ENCODE measurements around the gene AFAP1L2.

Gene AFAP1L2

DNA sequence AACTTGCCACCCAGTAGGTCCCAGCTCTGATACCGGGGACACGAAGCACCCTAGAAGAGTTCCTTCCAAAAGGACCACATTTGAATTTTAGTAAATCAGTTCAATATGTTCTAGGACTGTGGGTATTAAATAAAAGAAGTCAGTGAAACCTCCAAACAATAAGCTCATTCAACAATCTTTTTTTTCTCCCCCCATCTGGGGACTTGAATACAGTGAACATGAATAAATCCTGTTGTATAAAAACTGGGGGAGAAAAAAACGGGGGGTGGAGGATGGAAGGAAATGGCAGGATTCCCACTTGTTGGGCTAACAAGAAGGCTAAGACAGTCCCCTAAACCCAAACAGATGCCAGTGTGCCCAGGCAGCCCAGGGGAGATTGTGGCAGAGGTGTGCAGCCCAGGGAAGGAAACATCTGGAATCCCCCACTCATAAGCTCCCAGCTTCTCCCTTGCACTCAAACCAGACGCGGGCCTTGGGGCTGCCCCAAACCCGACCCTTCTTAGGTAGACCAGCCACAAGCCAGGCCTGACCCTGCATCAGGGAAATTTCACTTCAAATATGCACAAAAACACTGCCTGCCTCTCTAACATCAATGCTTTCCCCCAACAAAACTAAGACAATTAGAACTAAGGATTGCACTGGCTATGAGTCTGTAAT, 8.8 kb downstream of the AFAP1L2 start:
- no peaks in the 10 kb centered on the region for H3K36me3 ChIP-seq (ENCODE audit: control insufficient read depth, insufficient read depth, low read length)
- H3K4me3 ChIP-seq (ENCODE audit: low read length) = no peak overlapping the region
- H3K9ac ChIP-seq (ENCODE audit: low read length) = no peak overlapping the region
- H3K4me1 ChIP-seq (ENCODE audit: control insufficient read depth, insufficient read depth, low read length) = peaks cover 20% of the 10 kb centered on the region
- H3K27me3 ChIP-seq (ENCODE audit: control insufficient read depth, insufficient read depth, low read length) = no peaks in the 10 kb centered on the region
- H3K9me3 ChIP-seq (ENCODE audit: control insufficient read depth, low read length) = no peaks in the 10 kb centered on the region

- Histone ChIP-seq H3K9me3 (ENCODE audit: control insufficient read depth, low read length) (no peaks in the 10 kb centered on the region), H3K9ac (ENCODE audit: low read length) (no peak overlapping the region), H3K27me3 (ENCODE audit: control insufficient read depth, insufficient read depth, low read length) (no peaks in the 10 kb centered on the region), H3K36me3 (ENCODE audit: control insufficient read depth, insufficient read depth, low read length) (no peaks in the 10 kb centered on the region), H3K4me1 (ENCODE audit: control insufficient read depth, insufficient read depth, low read length) (peaks cover 15% of the 10 kb centered on the region), H3K4me3 (ENCODE audit: low read length) (no peak overlapping the region)
These were observed 9.8 kb downstream of the AFAP1L2 start for GRCh38 chr10:114394531-114394930.

DNA sequence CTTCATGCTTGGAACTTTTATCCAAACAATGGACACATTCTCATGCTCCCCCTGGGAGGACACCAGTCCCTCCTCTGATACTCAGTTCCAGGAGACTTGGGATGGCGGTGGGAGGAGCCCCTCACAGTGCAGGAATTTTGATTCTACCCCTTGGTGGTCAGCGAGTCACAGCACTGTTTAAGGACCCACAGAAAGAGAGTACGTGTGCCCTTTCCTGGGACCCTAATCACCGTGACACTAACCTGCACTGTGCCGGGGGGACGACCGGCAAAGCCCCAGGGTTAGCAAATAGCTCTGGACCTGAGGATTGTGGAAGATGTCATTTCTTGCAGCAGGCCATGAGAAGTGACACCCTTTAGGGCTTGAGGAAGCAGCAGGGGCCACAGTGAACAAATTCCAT, 10.4 kb downstream of the AFAP1L2 start:
- peaks cover 15% of the 10 kb centered on the region for H3K4me1 ChIP-seq (ENCODE audit: control insufficient read depth, insufficient read depth, low read length)
- no peak overlapping the region for H3K4me3 ChIP-seq (ENCODE audit: low read length)

DNA sequence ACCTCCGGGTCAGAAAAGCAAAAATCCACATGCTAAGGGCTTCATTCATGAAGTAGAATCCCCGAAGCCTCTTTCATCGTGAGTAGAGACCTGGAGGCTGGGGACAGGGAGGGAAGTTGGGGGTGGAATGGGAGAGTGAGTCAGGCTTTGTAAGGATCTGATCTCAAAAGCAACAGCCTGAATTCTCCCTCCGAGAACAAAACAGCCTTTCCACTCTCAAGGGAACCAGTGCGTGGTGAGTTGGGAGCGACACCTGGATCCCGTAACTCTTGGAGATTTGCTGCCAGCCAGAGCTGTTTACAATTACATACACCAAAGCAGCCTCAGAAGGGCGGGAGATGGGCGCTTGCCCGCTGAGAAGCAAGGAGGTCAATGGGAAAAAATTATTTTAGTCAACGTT, 10.8 kb downstream of the AFAP1L2 start:
- Histone ChIP-seq H3K4me1 (ENCODE audit: control insufficient read depth, insufficient read depth, low read length) (peaks cover 12% of the 10 kb centered on the region), H3K27me3 (ENCODE audit: control insufficient read depth, insufficient read depth, low read length) (no peaks in the 10 kb centered on the region), H3K9ac (ENCODE audit: low read length) (no peak overlapping the region), H3K36me3 (ENCODE audit: control insufficient read depth, insufficient read depth, low read length) (no peaks in the 10 kb centered on the region), H3K4me3 (ENCODE audit: low read length) (no peak overlapping the region), H3K9me3 (ENCODE audit: control insufficient read depth, low read length) (no peaks in the 10 kb centered on the region)

More for the DNA sequence above, 10.4 kb downstream of the AFAP1L2 start:
- Histone ChIP-seq H3K9ac (ENCODE audit: low read length) (no peak overlapping the region), H3K27me3 (ENCODE audit: control insufficient read depth, insufficient read depth, low read length) (no peaks in the 10 kb centered on the region), H3K9me3 (ENCODE audit: control insufficient read depth, low read length) (no peaks in the 10 kb centered on the region), H3K36me3 (ENCODE audit: control insufficient read depth, insufficient read depth, low read length) (no peaks in the 10 kb centered on the region)

- H3K9ac ChIP-seq (ENCODE audit: low read length) = no peak overlapping the region
- H3K9me3 ChIP-seq (ENCODE audit: control insufficient read depth, low read length) = no peaks in the 10 kb centered on the region
- H3K4me1 ChIP-seq (ENCODE audit: control insufficient read depth, insufficient read depth, low read length) = no peaks in the 10 kb centered on the region
- H3K4me3 ChIP-seq (ENCODE audit: low read length) = no peak overlapping the region
- H3K27me3 ChIP-seq (ENCODE audit: control insufficient read depth, insufficient read depth, low read length) = no peaks in the 10 kb centered on the region
- no peaks in the 10 kb centered on the region for H3K36me3 ChIP-seq (ENCODE audit: control insufficient read depth, insufficient read depth, low read length)
These were observed 12.0 kb downstream of the AFAP1L2 start for GRCh38 chr10:114392112-114392835.

GRCh38 chr10:114391599-114391998, 12.7 kb downstream of the AFAP1L2 start:
- no peaks in the 10 kb centered on the region for H3K27me3 ChIP-seq (ENCODE audit: control insufficient read depth, insufficient read depth, low read length)
- H3K9me3 ChIP-seq (ENCODE audit: control insufficient read depth, low read length) = no peaks in the 10 kb centered on the region
- H3K36me3 ChIP-seq (ENCODE audit: control insufficient read depth, insufficient read depth, low read length) = no peaks in the 10 kb centered on the region
- no peak overlapping the region for H3K4me3 ChIP-seq (ENCODE audit: low read length)
- no peak overlapping the region for H3K9ac ChIP-seq (ENCODE audit: low read length)
- no peaks in the 10 kb centered on the region for H3K4me1 ChIP-seq (ENCODE audit: control insufficient read depth, insufficient read depth, low read length)

DNA sequence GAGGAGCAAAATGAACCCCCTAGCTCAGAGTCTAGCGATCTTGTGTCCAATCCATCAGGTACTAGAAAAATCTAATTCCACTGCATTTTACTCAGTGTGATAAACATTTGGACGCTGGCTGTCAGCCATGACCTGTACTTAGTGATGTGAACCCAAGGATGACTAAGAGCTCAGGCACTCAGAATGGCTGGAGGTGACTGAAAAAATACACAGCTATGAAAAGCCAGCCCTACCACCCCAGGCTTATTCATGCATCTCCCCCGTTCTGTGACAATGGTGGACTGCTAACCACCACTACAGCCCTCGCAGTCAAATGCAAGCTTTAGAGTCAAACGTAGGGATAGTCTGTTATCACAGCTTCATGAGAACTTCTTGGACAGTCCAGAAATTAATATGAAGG, 14.9 kb downstream of the AFAP1L2 start:
- Histone ChIP-seq H3K4me3 (ENCODE audit: low read length) (no peak overlapping the region), H3K9ac (ENCODE audit: low read length) (no peak overlapping the region), H3K27me3 (ENCODE audit: control insufficient read depth, insufficient read depth, low read length) (no peaks in the 10 kb centered on the region), H3K36me3 (ENCODE audit: control insufficient read depth, insufficient read depth, low read length) (no peaks in the 10 kb centered on the region), H3K4me1 (ENCODE audit: control insufficient read depth, insufficient read depth, low read length) (no peaks in the 10 kb centered on the region), H3K9me3 (ENCODE audit: control insufficient read depth, low read length) (no peaks in the 10 kb centered on the region)

GRCh38 chr10:114388275-114388674, 16.0 kb downstream of the AFAP1L2 start:
- Histone ChIP-seq H3K4me1 (ENCODE audit: control insufficient read depth, insufficient read depth, low read length) (no peaks in the 10 kb centered on the region), H3K4me3 (ENCODE audit: low read length) (no peak overlapping the region), H3K9me3 (ENCODE audit: control insufficient read depth, low read length) (no peaks in the 10 kb centered on the region), H3K27me3 (ENCODE audit: control insufficient read depth, insufficient read depth, low read length) (no peaks in the 10 kb centered on the region), H3K9ac (ENCODE audit: low read length) (no peak overlapping the region), H3K36me3 (ENCODE audit: control insufficient read depth, insufficient read depth, low read length) (no peaks in the 10 kb centered on the region)

- no peaks in the 10 kb centered on the region for H3K27me3 ChIP-seq (ENCODE audit: control insufficient read depth, insufficient read depth, low read length)
- no peaks in the 10 kb centered on the region for H3K4me1 ChIP-seq (ENCODE audit: control insufficient read depth, insufficient read depth, low read length)
- H3K4me3 ChIP-seq (ENCODE audit: low read length) = no peak overlapping the region
- H3K9me3 ChIP-seq (ENCODE audit: control insufficient read depth, low read length) = no peaks in the 10 kb centered on the region
- no peak overlapping the region for H3K9ac ChIP-seq (ENCODE audit: low read length)
- no peaks in the 10 kb centered on the region for H3K36me3 ChIP-seq (ENCODE audit: control insufficient read depth, insufficient read depth, low read length)
These were observed 16.5 kb downstream of the AFAP1L2 start for GRCh38 chr10:114387784-114388183.

GRCh38 chr10:114386452-114386851, 17.9 kb downstream of the AFAP1L2 start:
- no peaks in the 10 kb centered on the region for H3K9me3 ChIP-seq (ENCODE audit: control insufficient read depth, low read length)
- no peak overlapping the region for H3K4me3 ChIP-seq (ENCODE audit: low read length)
- H3K4me1 ChIP-seq (ENCODE audit: control insufficient read depth, insufficient read depth, low read length) = no peaks in the 10 kb centered on the region
- no peak overlapping the region for H3K9ac ChIP-seq (ENCODE audit: low read length)
- H3K27me3 ChIP-seq (ENCODE audit: control insufficient read depth, insufficient read depth, low read length) = no peaks in the 10 kb centered on the region
- no peaks in the 10 kb centered on the region for H3K36me3 ChIP-seq (ENCODE audit: control insufficient read depth, insufficient read depth, low read length)

- Histone ChIP-seq H3K27me3 (ENCODE audit: control insufficient read depth, insufficient read depth, low read length) (no peaks in the 10 kb centered on the region), H3K9ac (ENCODE audit: low read length) (no peak overlapping the region), H3K9me3 (ENCODE audit: control insufficient read depth, low read length) (no peaks in the 10 kb centered on the region), H3K4me3 (ENCODE audit: low read length) (no peak overlapping the region), H3K36me3 (ENCODE audit: control insufficient read depth, insufficient read depth, low read length) (no peaks in the 10 kb centered on the region), H3K4me1 (ENCODE audit: control insufficient read depth, insufficient read depth, low read length) (no peaks in the 10 kb centered on the region)
These were observed 18.7 kb downstream of the AFAP1L2 start for GRCh38 chr10:114385557-114385956.

- Histone ChIP-seq H3K9ac (ENCODE audit: low read length) (no peak overlapping the region), H3K9me3 (ENCODE audit: control insufficient read depth, low read length) (no peaks in the 10 kb centered on the region), H3K4me1 (ENCODE audit: control insufficient read depth, insufficient read depth, low read length) (no peaks in the 10 kb centered on the region), H3K27me3 (ENCODE audit: control insufficient read depth, insufficient read depth, low read length) (no peaks in the 10 kb centered on the region), H3K4me3 (ENCODE audit: low read length) (no peak overlapping the region), H3K36me3 (ENCODE audit: control insufficient read depth, insufficient read depth, low read length) (no peaks in the 10 kb centered on the region)
These were observed 19.7 kb downstream of the AFAP1L2 start for GRCh38 chr10:114384601-114385000.

Data from mucosa of stomach (tissue), 1 donor.